Fibroblast of pulmonary artery (primary cell): ENCODE results near the gene OR52I2.

Source experiments
- DNase-seq: peaks from one replicate; pipeline ENCODE4 v3.0.0-alpha.2; 2010; ENCODE audit warnings: low read depth
- H3K4me3 ChIP-seq: replicated peaks from 2 replicates; pipeline ENCODE4 v1.5.1; 2011; ENCODE audit warnings: low read depth, mild to moderate bottlenecking, control low read depth, low read length, moderate library complexity
- CTCF ChIP-seq: IDR thresholded peaks from 2 replicates; pipeline ENCODE4 v1.5.1; 2011; ENCODE audit warnings: mild to moderate bottlenecking, control low read depth, low read length, inconsistent platforms; ENCODE audit errors: missing control alignments

OR52I2 gene

GRCh38 chr11:4626207-4627099, 44.9 kb downstream of the OR52I2 start:
- DNase-seq, result peak; percentile 84
- peak; percentile 71 for TF ChIP-seq CTCF

GRCh38 chr11:4636136-4636535, 54.6 kb downstream of the OR52I2 start:
- no peak overlapping the region for H3K4me3 ChIP-seq
- DNase-seq, result no peak
- TF ChIP-seq CTCF, result no peak

More at GRCh38 chr11:4626207-4627099, 44.9 kb downstream of the OR52I2 start:
- H3K4me3 ChIP-seq, result no peak overlapping the region

GRCh38 chr11:4636962-4637661, 55.6 kb downstream of the OR52I2 start, which contains the start of gene OR51D1:
Gene OR51D1 (plus strand): TSS chr11:4637477. CDS start chr11:4639791, 2,314 bp downstream.
- peak; percentile 91 for TF ChIP-seq CTCF
- H3K4me3 ChIP-seq, result no peak within 1 kb of the TSS
- DNase-seq, result peak; percentile 77

- no peak overlapping the region for H3K4me3 ChIP-seq
- DNase-seq, result no peak
- TF ChIP-seq CTCF, result no peak
Observed at GRCh38 chr11:4637662-4638047, 56.1 kb downstream of the OR52I2 start.

- no peak for DNase-seq
- no peak for TF ChIP-seq CTCF
- H3K4me3 ChIP-seq, result no peak overlapping the region
Observed at GRCh38 chr11:4639931-4640330, 58.4 kb downstream of the OR52I2 start.

- H3K4me3 ChIP-seq, result no peak overlapping the region
- DNase-seq, result no peak
- TF ChIP-seq CTCF, result no peak
Observed at GRCh38 chr11:4641501-4641900, 60.0 kb downstream of the OR52I2 start.
